Fibroblast of gingiva (primary cell): Measurements from ENCODE around the gene CCDC183.
A peak's percentile ranks its signal among the peaks of the same experiment; 100 is the strongest.
"Not testable (repeated sequence)": the region's sequence is repeated elsewhere in the genome, so short reads cannot be mapped to it uniquely, and the experiment has no call there.

Experiments
- DNase-seq: peaks from one replicate; pipeline ENCODE4 v3.0.0-alpha.2; 2011; ENCODE audit warnings: low read depth

The CCDC183 gene

DNA sequence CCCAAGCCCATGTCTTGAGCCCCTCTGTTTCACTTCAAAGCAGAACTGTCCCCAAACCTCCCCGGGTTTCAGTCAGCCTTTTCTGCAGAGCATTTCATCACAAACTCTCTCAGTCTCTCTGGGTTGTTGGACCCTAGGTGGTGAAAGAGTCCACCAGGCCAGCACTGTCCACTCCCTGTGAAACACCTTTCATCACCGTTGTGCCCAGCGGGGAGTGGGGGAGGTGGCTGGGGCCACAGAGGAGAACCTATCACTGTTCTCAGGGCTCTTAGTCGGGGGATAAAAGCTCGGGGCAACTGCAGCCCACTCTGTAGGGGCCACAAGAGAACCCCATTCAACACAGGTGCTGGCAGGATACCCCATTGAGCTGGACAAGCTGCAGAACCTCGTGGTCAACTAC lies 6.2 kb downstream of the CCDC183 start:
- DNase-seq, result no peak

DNA sequence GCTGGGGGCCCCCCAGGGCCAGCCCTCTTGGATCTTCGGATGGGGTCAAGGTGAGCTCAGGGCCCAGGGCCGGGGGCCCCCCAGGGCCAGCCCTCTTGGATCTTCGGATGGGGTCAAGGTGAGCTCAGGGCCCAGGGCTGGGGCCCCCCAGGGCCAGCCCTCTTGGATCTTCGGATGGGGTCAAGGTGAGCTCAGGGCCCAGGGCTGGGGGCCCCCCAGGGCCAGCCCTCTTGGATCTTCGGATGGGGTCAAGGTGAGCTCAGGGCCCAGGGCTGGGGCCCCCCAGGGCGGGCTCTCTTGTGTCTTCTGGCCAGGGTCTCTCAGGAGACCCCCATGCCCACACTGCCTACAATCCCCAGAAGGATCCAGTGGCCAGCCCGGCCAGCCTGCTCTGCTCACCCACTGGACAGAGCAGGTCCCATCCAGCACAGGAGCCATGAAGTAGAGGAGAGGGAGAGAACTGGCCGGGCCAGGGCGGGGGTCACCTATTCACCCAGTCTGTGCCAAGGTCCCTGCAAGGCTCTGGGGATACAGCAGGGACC lies 6.9 kb downstream of the CCDC183 start:
- DNase-seq, result not testable (repeated sequence)

DNA sequence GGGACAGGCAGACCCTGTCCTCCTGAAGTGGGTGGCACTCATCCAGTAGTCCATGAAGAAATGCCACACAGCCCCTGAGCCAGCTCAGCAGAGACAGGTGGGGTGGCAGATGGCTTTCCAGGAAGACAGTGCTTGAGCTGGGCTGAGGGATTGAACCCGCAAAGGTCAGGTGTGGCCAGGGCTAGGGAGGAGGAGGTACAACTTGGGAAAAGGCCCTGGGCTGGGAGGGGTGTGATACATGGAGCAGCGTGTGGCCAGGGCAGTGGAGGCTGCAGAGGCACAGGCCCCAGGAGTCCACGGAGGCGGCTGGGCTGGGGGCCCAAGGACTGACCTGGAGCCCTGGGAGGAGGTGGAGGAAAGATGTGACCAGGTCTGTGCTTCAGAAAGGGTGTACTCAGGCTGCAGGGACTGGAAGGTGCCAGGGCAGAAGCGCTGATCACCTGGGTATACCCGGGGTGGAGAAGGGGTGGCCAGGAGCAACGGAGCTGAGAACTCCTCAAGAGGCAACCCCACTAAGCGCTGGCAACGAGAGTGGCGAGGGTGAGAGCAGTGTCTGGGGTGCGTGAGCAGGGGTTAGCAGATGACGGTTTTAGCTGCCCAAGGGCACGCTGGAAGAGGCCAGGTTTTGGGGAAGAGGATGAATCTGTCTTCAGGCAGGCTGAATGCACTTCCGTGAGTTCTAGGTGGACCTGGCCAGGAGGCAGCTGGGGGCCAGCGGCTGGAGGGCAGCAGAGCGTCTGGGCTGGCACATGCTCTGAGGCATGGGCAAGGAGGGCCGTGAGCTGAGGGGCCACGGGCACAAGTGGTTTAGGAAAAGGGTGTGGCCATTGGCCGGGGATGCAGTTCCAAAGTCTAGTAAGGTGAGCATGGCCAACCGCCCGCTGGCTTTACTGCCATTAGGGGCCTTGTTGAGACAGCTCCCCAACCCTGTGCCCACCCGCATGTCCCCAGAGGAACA lies 7.7 kb downstream of the CCDC183 start:
- DNase-seq, result no peak

- DNase-seq, result no peak
These were observed 8.5 kb downstream of the CCDC183 start for GRCh38 chr9:136804509-136805206.

DNA sequence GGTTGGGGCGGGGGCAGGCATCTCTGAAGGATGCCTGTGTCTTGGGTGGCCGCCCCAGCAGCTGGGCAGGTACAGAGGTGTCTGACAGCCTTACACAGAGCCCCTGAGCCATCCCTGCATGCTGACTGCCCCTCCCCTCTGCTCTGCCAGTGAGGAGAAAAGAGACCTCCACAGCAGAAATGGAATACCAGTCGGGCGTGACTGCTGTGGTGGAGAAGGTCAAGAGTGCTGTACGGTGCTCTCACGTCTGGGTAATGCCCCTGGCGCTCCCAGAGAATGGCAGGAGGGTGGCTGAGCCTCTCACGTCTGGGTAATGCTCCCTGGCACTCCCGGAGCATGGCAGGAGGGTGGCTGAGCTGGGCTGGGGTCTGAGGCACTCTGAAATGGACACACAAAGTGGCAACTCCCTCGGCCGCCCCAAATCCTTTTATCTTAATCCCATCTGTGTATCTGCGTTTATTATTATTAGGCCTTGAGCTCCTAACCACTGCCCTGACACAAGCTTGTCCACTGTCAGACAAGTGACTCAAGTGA lies 9.1 kb downstream of the CCDC183 start:
- no peak for DNase-seq

DNA sequence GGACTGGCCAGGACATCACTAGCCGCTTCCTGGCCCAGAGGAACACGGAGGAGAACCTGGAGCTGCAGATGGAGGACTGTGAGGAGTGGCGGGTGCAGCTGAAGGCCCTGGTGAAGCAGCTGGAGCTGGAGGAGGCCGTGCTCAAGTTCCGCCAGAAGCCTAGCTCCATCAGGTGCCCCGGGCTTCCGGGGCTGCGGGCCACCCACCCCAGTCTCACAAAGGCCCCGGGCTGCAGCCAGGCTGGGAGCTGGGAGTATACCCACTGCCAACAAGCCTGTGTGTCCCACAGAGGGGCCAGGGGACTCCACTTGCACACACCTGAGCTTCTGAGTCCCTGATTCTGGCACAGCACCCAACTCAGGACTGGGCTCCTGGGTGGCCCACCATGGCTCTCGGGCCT lies 9.9 kb downstream of the CCDC183 start:
- no peak for DNase-seq

GRCh38 chr9:136806631-136807201 lies 10.6 kb downstream of the CCDC183 start:
- DNase-seq, result no peak

DNA sequence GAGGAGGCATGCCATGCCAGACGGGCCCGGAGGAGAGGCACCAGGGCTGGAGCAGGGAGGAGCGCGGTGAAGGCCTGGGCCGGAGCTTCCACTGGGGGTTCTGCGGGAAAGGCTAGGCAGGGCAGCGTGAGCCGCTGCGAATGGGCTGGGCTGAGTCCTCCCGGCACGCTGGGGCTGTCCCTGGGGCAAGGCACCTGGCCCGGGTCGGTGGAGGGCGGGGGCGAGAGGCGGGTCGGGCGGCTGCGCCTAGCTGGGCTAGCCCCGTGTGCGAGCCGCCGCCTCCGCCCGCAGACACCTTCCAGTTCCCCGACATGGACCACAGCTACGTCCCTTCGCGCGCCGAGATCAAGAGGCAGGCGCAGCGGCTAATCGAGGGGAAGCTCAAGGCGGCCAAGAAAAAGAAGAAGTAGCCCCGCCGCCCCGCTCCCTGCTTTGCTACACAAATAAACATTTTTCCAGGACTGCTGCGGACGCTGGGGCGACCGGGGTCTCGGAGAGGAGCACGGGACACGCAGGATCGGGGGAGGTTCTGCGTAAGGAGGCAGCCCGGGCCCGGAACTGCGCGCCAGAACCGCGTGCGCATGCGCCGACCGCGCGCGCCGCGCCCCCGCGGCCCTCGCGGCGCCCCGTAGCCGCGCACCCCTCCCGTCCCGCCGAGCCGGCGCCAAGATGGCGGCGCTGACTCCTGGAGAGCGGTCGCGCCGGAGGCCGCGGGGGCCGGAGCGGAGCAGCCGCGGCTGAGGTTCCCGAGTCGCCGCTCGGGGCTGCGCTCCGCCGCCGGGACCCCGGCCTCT lies 11.3 kb downstream of the CCDC183 start, which contains the start of gene RABL6:
TSS of gene RABL6 (plus strand) at position 668 of the 794 bp plus-strand sequence. CDS start 249 bp downstream, outside the sequence.
- DNase-seq, result peak; percentile 57

- DNase-seq, result no peak
These were observed 12.1 kb downstream of the CCDC183 start for GRCh38 chr9:136808075-136808805.

DNA sequence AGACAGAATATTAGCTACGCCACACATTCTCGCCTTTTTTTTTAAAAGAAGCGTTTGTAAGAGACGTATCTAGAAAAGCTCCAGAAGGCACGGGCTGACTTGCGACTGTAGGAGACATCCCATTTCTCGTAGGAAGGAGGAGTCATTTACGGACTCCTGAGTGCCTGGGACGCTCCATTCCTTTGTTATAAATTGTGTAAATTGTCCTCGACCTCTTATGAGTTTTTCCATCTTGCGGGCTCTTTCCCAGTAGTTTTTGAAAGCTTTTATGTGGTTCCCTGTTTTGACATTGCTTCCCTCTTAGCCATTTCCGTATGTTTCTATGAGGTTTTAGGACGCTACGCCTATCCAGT lies 12.6 kb downstream of the CCDC183 start:
- DNase-seq, result peak; percentile 27

DNA sequence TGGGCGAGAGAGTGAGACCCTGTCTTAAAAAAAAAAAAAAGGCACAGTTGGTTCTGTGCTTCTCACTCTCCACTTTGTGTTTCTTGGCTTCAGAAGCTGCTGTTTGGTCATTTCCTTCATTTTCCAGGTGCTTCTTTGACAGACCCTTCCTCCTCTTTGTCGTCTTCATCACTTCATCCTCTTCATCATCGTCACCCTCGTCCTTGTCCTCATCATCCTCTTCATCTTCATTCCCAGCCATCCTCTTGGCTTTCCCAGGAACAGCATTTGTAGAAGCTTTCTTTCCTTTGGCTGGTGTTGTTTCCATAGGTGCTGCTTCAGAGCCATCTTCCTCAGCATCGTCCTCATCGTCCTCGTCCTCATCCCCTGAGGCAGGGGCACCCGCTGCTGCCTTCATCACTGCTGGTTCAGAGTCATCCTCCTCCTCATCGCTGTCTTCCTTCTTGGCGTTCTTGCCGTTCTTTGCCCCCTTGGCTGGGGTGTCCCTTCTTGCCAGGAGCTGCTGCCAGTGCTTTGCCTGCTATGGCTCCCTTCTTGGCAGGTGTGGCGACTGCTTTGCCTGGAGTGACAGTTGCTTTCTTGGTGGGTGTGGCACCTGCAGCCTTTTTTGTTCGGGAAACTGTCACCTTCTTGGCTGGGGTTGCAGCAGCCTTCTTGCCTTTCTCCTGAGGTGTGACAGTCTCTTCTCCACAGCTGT lies 18.7 kb downstream of the CCDC183 start:
- no peak for DNase-seq

DNA sequence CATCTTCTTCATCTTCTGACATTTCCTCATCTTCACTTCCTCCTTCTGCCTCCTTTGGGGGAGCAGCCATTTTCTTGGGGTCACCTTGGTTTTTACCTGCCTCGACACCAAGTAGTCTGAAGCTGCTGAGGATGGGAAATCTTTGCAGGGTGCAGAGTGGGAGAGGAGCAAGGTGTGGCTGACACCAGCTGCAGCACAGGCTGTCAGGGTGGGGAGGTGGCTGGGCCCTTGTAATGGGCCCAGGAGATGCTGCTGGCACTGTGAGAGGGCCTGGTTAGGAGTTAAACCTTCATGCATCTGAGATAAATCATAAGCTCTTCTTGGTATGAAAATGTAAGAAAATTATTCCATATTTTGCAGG lies 19.3 kb downstream of the CCDC183 start:
- no peak for DNase-seq

- DNase-seq, result no peak
These were observed 25.1 kb downstream of the CCDC183 start for GRCh38 chr9:136820971-136821825.

DNA sequence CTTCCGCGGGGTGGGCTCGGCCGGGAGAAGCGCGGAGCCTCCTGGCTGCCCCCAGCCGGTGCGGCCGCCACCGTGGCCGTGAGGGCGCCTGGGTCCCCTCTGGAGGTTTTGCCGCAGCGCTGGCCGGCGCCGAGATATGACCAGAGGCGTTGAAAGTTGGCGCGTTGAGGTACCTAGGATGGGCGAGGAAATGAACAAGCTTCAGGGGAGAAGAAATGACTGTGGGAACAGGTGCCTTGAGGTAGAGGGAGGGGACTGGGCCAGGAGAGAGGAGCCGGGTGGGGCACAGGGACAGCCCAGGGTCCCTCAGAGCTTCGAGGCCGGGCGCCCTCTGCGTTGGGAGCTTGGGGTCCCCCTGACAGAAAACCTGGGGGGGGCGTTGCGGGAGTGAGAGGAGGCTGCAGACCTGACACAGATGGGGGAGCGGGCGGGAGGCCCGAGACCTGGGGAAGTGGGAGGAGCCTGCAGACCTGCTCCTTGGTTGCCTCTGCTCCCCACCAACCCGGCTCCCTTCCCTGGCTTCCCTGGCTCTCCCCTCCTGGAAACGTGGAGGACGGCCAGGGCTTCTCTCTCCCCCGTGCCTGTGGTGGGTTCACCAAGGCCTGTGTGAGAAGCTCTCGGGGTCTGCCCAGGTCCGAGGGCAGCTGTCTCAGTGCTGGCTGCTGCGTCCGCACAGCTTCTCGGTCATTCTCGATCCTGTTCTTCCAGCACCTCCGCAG lies 25.8 kb downstream of the CCDC183 start:
- DNase-seq, result no peak

- no peak for DNase-seq
These were observed 27.3 kb downstream of the CCDC183 start for GRCh38 chr9:136823136-136824046.

GRCh38 chr9:136824496-136825225 lies 28.5 kb downstream of the CCDC183 start:
- DNase-seq, result no peak
